Measurements from ENCODE around the gene PPP2R5B. TPM values are rescaled to one million over a fixed set of nuclear protein-coding genes. Genes with fewer than 3 reads are reported as not detected.

PPP2R5B gene
- polyA plus RNA-seq, 3 donors from 2014 or later, result 7.8 to 14.6 (median 14.0) TPM

- H3K4me1 Mint-ChIP-seq, result no peaks in the 10 kb centered on the region
- DNase-seq, result no peak
- H3K27ac Mint-ChIP-seq, result no peak overlapping the region
- H3K36me3 Mint-ChIP-seq, result peaks cover 16 to 41% (median 24%) of the 10 kb centered on the region in 3 donors
- no peak overlapping the region for H3K4me3 Mint-ChIP-seq
- no peaks in the 10 kb centered on the region for H3K9me3 Mint-ChIP-seq
- H3K27me3 Mint-ChIP-seq (ENCODE audit: low read depth in 3 of 3), result no peaks in the 10 kb centered on the region
Observed at GRCh38 chr11:64931290-64931689, 6.8 kb downstream of the PPP2R5B start.

GRCh38 chr11:64932324-64932723 is 7.8 kb downstream of the PPP2R5B start:
- H3K27me3 Mint-ChIP-seq (ENCODE audit: low read depth in 3 of 3), result no peaks in the 10 kb centered on the region
- no peak overlapping the region for H3K27ac Mint-ChIP-seq
- no peak for DNase-seq

GRCh38 chr11:64933213-64933934 is 8.9 kb downstream of the PPP2R5B start:
- no peak overlapping the region for H3K27ac Mint-ChIP-seq

More at GRCh38 chr11:64932324-64932723, 7.8 kb downstream of the PPP2R5B start:
- Mint-ChIP-seq H3K36me3 (peaks cover 16 to 38% (median 24%) of the 10 kb centered on the region in 3 donors), H3K4me1 (no peaks in the 10 kb centered on the region), H3K4me3 (no peak overlapping the region), H3K9me3 (no peaks in the 10 kb centered on the region)

GRCh38 chr11:64933935-64934681 is 9.6 kb downstream of the PPP2R5B start:
- no peak for DNase-seq
- no peaks in the 10 kb centered on the region for H3K4me1 Mint-ChIP-seq
- peaks cover 16 to 35% (median 24%) of the 10 kb centered on the region in 3 donors for H3K36me3 Mint-ChIP-seq
- no peaks in the 10 kb centered on the region for H3K27me3 Mint-ChIP-seq (ENCODE audit: low read depth in 3 of 3)
- H3K4me3 Mint-ChIP-seq, result no peak overlapping the region
- peak overlapping the region in 1 of 6 donors; percentile 17 for H3K27ac Mint-ChIP-seq
- H3K9me3 Mint-ChIP-seq, result no peaks in the 10 kb centered on the region

More at GRCh38 chr11:64933213-64933934, 8.9 kb downstream of the PPP2R5B start:
- Mint-ChIP-seq H3K4me1 (no peaks in the 10 kb centered on the region), H3K4me3 (no peak overlapping the region), H3K9me3 (no peaks in the 10 kb centered on the region), H3K27me3 (ENCODE audit: low read depth in 3 of 3) (no peaks in the 10 kb centered on the region), H3K36me3 (peaks cover 16 to 35% (median 24%) of the 10 kb centered on the region in 3 donors)
- no peak for DNase-seq

- no peak overlapping the region for H3K4me3 Mint-ChIP-seq
- no peak for DNase-seq
- peaks cover 16 to 33% (median 21%) of the 10 kb centered on the region in 3 donors for H3K36me3 Mint-ChIP-seq
- no peaks in the 10 kb centered on the region for H3K4me1 Mint-ChIP-seq
- no peak overlapping the region for H3K27ac Mint-ChIP-seq
- H3K27me3 Mint-ChIP-seq (ENCODE audit: low read depth in 3 of 3), result no peaks in the 10 kb centered on the region
- H3K9me3 Mint-ChIP-seq, result no peaks in the 10 kb centered on the region
Observed at GRCh38 chr11:64934682-64935358, 10.3 kb downstream of the PPP2R5B start.

- no peaks in the 10 kb centered on the region for H3K27me3 Mint-ChIP-seq (ENCODE audit: low read depth in 3 of 3)
- no peaks in the 10 kb centered on the region for H3K4me1 Mint-ChIP-seq
- H3K4me3 Mint-ChIP-seq, result no peak within 1 kb of the TSS
- H3K9me3 Mint-ChIP-seq, result no peaks in the 10 kb centered on the region
- H3K27ac Mint-ChIP-seq, result peak within 1 kb of the TSS in 1 of 6 donors; percentile 50
- no peak for DNase-seq
- peaks cover 14 to 26% (median 17%) of the 10 kb centered on the region in 3 donors for H3K36me3 Mint-ChIP-seq
Observed at GRCh38 chr11:64935359-64936081, 11.0 kb downstream of the PPP2R5B start, which contains the start of gene GPHA2. GPHA2 (minus strand) TSS chr11:64935893; CDS start chr11:64935460, 433 bp downstream.

GRCh38 chr11:64936539-64936938 is 12.1 kb downstream of the PPP2R5B start:
- H3K27ac Mint-ChIP-seq, result peak overlapping the region in 1 of 6 donors; percentile 50
- no peaks in the 10 kb centered on the region for H3K4me1 Mint-ChIP-seq
- no peak overlapping the region for H3K4me3 Mint-ChIP-seq
- no peaks in the 10 kb centered on the region for H3K9me3 Mint-ChIP-seq
- peaks cover 0 to under 1% (median 0%) of the 10 kb centered on the region in 3 donors for H3K27me3 Mint-ChIP-seq (ENCODE audit: low read depth in 3 of 3)
- no peak for DNase-seq
- peaks cover 8 to 16% (median 10%) of the 10 kb centered on the region in 3 donors for H3K36me3 Mint-ChIP-seq

GRCh38 chr11:64947208-64947814 is 22.8 kb downstream of the PPP2R5B start:
- no peak overlapping the region for H3K4me3 Mint-ChIP-seq
- DNase-seq, result no peak
- H3K36me3 Mint-ChIP-seq, result no peaks in the 10 kb centered on the region
- H3K4me1 Mint-ChIP-seq, result no peaks in the 10 kb centered on the region
- no peak overlapping the region for H3K27ac Mint-ChIP-seq
- H3K27me3 Mint-ChIP-seq (ENCODE audit: low read depth in 3 of 3), result peaks cover 0 to 4% (median 2%) of the 10 kb centered on the region in 3 donors
- no peaks in the 10 kb centered on the region for H3K9me3 Mint-ChIP-seq

GRCh38 chr11:64951529-64951928 is 27.0 kb downstream of the PPP2R5B start:
- Mint-ChIP-seq H3K4me3 (no peak overlapping the region), H3K4me1 (no peaks in the 10 kb centered on the region), H3K9me3 (no peaks in the 10 kb centered on the region), H3K27ac (no peak overlapping the region), H3K36me3 (no peaks in the 10 kb centered on the region), H3K27me3 (ENCODE audit: low read depth in 3 of 3) (peaks cover 0 to 2% (median 2%) of the 10 kb centered on the region in 3 donors)
- no peak for DNase-seq

- H3K27ac Mint-ChIP-seq, result no peak overlapping the region
- no peaks in the 10 kb centered on the region for H3K4me1 Mint-ChIP-seq
- no peak overlapping the region for H3K4me3 Mint-ChIP-seq
- H3K36me3 Mint-ChIP-seq, result no peaks in the 10 kb centered on the region
- H3K9me3 Mint-ChIP-seq, result no peaks in the 10 kb centered on the region
- no peak for DNase-seq
- peaks cover 0 to 2% (median 0%) of the 10 kb centered on the region in 3 donors for H3K27me3 Mint-ChIP-seq (ENCODE audit: low read depth in 3 of 3)
Observed at GRCh38 chr11:64954201-64954600, 29.7 kb downstream of the PPP2R5B start.

- Mint-ChIP-seq H3K27ac (no peak overlapping the region), H3K4me3 (no peak overlapping the region), H3K27me3 (ENCODE audit: low read depth in 3 of 3) (peaks cover 0 to 3% (median 0%) of the 10 kb centered on the region in 3 donors), H3K4me1 (no peaks in the 10 kb centered on the region), H3K9me3 (no peaks in the 10 kb centered on the region), H3K36me3 (no peaks in the 10 kb centered on the region)
- DNase-seq, result no peak
Observed at GRCh38 chr11:64959498-64959897, 35.0 kb downstream of the PPP2R5B start.

GRCh38 chr11:64960719-64961118 is 36.2 kb downstream of the PPP2R5B start:
- Mint-ChIP-seq H3K4me3 (no peak overlapping the region), H3K27ac (no peak overlapping the region), H3K27me3 (ENCODE audit: low read depth in 3 of 3) (peaks cover 0 to 3% (median 3%) of the 10 kb centered on the region in 3 donors), H3K4me1 (no peaks in the 10 kb centered on the region), H3K36me3 (no peaks in the 10 kb centered on the region), H3K9me3 (no peaks in the 10 kb centered on the region)
- no peak for DNase-seq

- Mint-ChIP-seq H3K36me3 (no peaks in the 10 kb centered on the region), H3K4me3 (no peak overlapping the region), H3K27me3 (ENCODE audit: low read depth in 3 of 3) (peaks cover 0 to 3% (median 3%) of the 10 kb centered on the region in 3 donors), H3K27ac (no peak overlapping the region), H3K9me3 (no peaks in the 10 kb centered on the region), H3K4me1 (no peaks in the 10 kb centered on the region)
- DNase-seq, result no peak
Observed at GRCh38 chr11:64963072-64963631, 38.7 kb downstream of the PPP2R5B start.

Measured in immature natural killer cell (primary cell).